ENCODE data around the gene ST8SIA4.

- TF ChIP-seq POLR2A (IDR thresholded peaks at IDR 0.05; ENCODE audit: low read length) (no peak), GATA1 (IDR thresholded peaks at IDR 0.05; ENCODE audit: low read depth, low read length) (no peak)
Observed at GRCh38 chr5:100826133-100826532, 76.9 kb downstream of the ST8SIA4 start.
